Panc1 (cell line): ENCODE results near the gene DNAAF8.

Experiments
- POLR2AphosphoS5 ChIP-seq: IDR thresholded peaks from 2 replicates; pipeline ENCODE4 v1.6.1; 2012; ENCODE audit warnings: mild to moderate bottlenecking, low read depth, low read length, moderate library complexity
- SIN3A ChIP-seq: IDR thresholded peaks from 2 replicates; pipeline ENCODE4 v1.6.1; 2012; ENCODE audit warnings: low read depth, mild to moderate bottlenecking, low read length, moderate library complexity, borderline replicate concordance; ENCODE audit not compliant: insufficient read depth
- TCF7L2 ChIP-seq: IDR thresholded peaks from 2 replicates; pipeline ENCODE4 v1.6.1; 2011; ENCODE audit warnings: mild to moderate bottlenecking, low read depth, low read length, inconsistent platforms
- TF ChIP-seq, protein P1 (sequence below): fragments of 450-650 bp; IDR thresholded peaks from 2 replicates; pipeline ENCODE4 v1.5.1; 2017; ENCODE audit warnings: mild to moderate bottlenecking
- TF ChIP-seq, protein P2 (sequence below), 2 experiments: IDR thresholded peaks; 2 replicates each; pipeline ENCODE4 v1.6.1; 2011 to 2012; ENCODE audit warnings: low read depth in 2 of 2, control low read depth in 1 of 2, low read length in 1 of 2, mild to moderate bottlenecking in 1 of 2, moderate library complexity in 1 of 2; ENCODE audit not compliant: insufficient read depth in 1 of 2

DNA sequence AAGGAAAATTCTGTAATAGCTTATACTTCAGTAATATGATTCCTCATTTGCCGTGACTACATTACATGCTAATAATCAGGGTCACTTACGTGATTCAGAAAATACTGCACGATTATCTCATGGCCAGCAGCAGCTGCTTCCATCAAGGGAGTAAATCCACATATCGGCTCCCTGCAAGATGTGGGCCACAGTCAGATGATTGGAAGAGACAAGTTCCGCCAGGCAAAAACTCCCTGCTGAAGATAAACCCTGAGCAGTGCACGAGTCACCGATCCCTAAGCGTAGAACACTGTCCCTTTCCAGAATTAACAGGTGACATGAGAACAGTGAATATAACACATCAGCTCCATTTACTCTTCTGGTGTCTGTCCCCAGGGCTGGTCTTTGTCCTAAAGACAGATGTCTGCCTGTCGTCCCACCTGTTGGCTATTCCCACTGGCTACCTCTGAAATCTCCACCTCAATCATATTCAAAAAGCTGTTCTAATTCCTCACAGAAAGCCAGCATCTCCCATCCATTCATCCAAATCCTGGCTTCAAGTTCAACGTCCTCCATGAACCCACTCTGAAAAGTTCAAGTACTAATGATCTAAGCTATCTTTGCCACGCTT is 9.6 kb upstream of the DNAAF8 start:
- TF ChIP-seq, protein P1, sequence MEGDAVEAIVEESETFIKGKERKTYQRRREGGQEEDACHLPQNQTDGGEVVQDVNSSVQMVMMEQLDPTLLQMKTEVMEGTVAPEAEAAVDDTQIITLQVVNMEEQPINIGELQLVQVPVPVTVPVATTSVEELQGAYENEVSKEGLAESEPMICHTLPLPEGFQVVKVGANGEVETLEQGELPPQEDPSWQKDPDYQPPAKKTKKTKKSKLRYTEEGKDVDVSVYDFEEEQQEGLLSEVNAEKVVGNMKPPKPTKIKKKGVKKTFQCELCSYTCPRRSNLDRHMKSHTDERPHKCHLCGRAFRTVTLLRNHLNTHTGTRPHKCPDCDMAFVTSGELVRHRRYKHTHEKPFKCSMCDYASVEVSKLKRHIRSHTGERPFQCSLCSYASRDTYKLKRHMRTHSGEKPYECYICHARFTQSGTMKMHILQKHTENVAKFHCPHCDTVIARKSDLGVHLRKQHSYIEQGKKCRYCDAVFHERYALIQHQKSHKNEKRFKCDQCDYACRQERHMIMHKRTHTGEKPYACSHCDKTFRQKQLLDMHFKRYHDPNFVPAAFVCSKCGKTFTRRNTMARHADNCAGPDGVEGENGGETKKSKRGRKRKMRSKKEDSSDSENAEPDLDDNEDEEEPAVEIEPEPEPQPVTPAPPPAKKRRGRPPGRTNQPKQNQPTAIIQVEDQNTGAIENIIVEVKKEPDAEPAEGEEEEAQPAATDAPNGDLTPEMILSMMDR, result no peak
- TF ChIP-seq, protein P2, sequence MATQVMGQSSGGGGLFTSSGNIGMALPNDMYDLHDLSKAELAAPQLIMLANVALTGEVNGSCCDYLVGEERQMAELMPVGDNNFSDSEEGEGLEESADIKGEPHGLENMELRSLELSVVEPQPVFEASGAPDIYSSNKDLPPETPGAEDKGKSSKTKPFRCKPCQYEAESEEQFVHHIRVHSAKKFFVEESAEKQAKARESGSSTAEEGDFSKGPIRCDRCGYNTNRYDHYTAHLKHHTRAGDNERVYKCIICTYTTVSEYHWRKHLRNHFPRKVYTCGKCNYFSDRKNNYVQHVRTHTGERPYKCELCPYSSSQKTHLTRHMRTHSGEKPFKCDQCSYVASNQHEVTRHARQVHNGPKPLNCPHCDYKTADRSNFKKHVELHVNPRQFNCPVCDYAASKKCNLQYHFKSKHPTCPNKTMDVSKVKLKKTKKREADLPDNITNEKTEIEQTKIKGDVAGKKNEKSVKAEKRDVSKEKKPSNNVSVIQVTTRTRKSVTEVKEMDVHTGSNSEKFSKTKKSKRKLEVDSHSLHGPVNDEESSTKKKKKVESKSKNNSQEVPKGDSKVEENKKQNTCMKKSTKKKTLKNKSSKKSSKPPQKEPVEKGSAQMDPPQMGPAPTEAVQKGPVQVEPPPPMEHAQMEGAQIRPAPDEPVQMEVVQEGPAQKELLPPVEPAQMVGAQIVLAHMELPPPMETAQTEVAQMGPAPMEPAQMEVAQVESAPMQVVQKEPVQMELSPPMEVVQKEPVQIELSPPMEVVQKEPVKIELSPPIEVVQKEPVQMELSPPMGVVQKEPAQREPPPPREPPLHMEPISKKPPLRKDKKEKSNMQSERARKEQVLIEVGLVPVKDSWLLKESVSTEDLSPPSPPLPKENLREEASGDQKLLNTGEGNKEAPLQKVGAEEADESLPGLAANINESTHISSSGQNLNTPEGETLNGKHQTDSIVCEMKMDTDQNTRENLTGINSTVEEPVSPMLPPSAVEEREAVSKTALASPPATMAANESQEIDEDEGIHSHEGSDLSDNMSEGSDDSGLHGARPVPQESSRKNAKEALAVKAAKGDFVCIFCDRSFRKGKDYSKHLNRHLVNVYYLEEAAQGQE (IDR thresholded peaks at IDR 0.05; ENCODE audit: insufficient read depth in 1 of 2, low read depth in 2 of 2, low read length in 1 of 2), result no peak
- TF ChIP-seq POLR2AphosphoS5, result no peak
- TF ChIP-seq TCF7L2, result no peak
- no peak for TF ChIP-seq SIN3A
